Body of pancreas (tissue), 4 donors: Measurements from ENCODE around the gene POLR1A. TPM values are rescaled to one million over a fixed set of nuclear protein-coding genes. Genes with fewer than 3 reads are reported as not detected.
A peak's percentile ranks its signal among the peaks of the same experiment; 100 is the strongest.

Experiments used
- ATAC-seq: fragments of 150-250 bp; one replicate; pipeline ENCODE4 v1.9.1; 2016
- DNase-seq, 4 donors: peaks; one replicate each; pipeline ENCODE4 v3.0.0-alpha.2; 2019
- H3K27ac ChIP-seq, 4 donors: fragments of 200-600 bp; sonication (generic); 1 replicate in 3 of 4; 2 replicates in 1 of 4; pipeline versions ENCODE4 v1.5.1 to v1.6.1; 2016 to 2019; ENCODE audit warnings: mild to moderate bottlenecking in 1 of 4, mixed read lengths in 1 of 4, moderate library complexity in 1 of 4
- H3K27me3 ChIP-seq, 2 donors: fragments of 200-600 bp; sonication (generic); one replicate each; pipeline ENCODE4 v1.6.0; 2016; ENCODE audit warnings: mild to moderate bottlenecking in 1 of 2
- H3K36me3 ChIP-seq, 2 donors: fragments of 200-600 bp; sonication (generic); replicated peaks in 1 of 2; 2 replicates each; pipeline ENCODE4 v1.5.1; 2016; ENCODE audit warnings: low read depth in 2 of 2; ENCODE audit not compliant: insufficient read depth in 1 of 2
- H3K4me1 ChIP-seq: fragments of 200-600 bp; sonication (generic); one replicate; pipeline ENCODE4 v1.6.0; 2016
- H3K4me3 ChIP-seq, 2 donors: fragments of 200-600 bp; sonication (generic); 1 replicate in 1 of 2; 2 replicates in 1 of 2; pipeline ENCODE4 v1.5.1; 2016 to 2019
- H3K9me3 ChIP-seq, 3 donors: fragments of 200-600 bp; sonication (generic); 1 replicate in 2 of 3; 2 replicates in 1 of 3; pipeline ENCODE4 v1.5.1; 2016
- POLR2A ChIP-seq, 3 donors: fragments of 450-650 bp; IDR thresholded peaks; one replicate each; pipeline ENCODE4 v1.6.1; 2016; ENCODE audit warnings: antibody characterized with exemption in 3 of 3, mild to moderate bottlenecking in 2 of 3
- WGBS, 2 donors: methylation state at CpG; one replicate each; pipeline ENCODE4 v1.1.5; 2017; 5-methylcytosine and 5-hydroxymethylcytosine counted together
- intact Hi-C: fragments of 100-400 bp; cut with DNase I; formaldehyde crosslinking; loops from one replicate; pipeline ENCODE4 v1.15.1; 2023
- total RNA-seq, 2 donors: library from RNA; depleted of rRNA; stranded (reverse); fragments of >200 nt; gene quantifications; one replicate each; pipeline ENCODE4 v1.1.0, GENCODE V29; 2016
- TF ChIP-seq, protein P1 (sequence below), 7 experiments: fragments of 450-650 bp in 4 of 7; fragments of 200-600 bp in 3 of 7; sonication (generic) in 3 of 7; IDR thresholded peaks; one replicate each; pipeline ENCODE4 v1.5.1; 2016 to 2019; ENCODE audit warnings: antibody characterized with exemption in 7 of 7

Gene POLR1A
- total RNA-seq, 2 donors from 2014 or later: 18.7 to 36.6 TPM

- H3K9me3 ChIP-seq: no peaks in the 10 kb centered on the region
- peaks cover 33 to 43% of the 10 kb centered on the region in 2 donors for H3K36me3 ChIP-seq
- DNase-seq: peak in 3 of 4 donors; percentile 6 to 26 (median 20)
- H3K4me3 ChIP-seq: no peak overlapping the region
- H3K27ac ChIP-seq: peak overlapping the region in 3 of 4 donors; percentile 9 to 39 (median 10)
- intact Hi-C loops: no loop called here
- H3K4me1 ChIP-seq: peaks cover 20% of the 10 kb centered on the region
- TF ChIP-seq POLR2A (IDR thresholded peaks at IDR 0.05): no peak
- TF ChIP-seq, protein P1, sequence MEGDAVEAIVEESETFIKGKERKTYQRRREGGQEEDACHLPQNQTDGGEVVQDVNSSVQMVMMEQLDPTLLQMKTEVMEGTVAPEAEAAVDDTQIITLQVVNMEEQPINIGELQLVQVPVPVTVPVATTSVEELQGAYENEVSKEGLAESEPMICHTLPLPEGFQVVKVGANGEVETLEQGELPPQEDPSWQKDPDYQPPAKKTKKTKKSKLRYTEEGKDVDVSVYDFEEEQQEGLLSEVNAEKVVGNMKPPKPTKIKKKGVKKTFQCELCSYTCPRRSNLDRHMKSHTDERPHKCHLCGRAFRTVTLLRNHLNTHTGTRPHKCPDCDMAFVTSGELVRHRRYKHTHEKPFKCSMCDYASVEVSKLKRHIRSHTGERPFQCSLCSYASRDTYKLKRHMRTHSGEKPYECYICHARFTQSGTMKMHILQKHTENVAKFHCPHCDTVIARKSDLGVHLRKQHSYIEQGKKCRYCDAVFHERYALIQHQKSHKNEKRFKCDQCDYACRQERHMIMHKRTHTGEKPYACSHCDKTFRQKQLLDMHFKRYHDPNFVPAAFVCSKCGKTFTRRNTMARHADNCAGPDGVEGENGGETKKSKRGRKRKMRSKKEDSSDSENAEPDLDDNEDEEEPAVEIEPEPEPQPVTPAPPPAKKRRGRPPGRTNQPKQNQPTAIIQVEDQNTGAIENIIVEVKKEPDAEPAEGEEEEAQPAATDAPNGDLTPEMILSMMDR (IDR thresholded peaks at IDR 0.05): no peak
- WGBS, 2 donors: 39 to 69% methylated on average over 5 of the region's 5 CpGs
- peak; percentile 18 for ATAC-seq
- no peaks in the 10 kb centered on the region for H3K27me3 ChIP-seq
These were observed 30.0 kb upstream of the POLR1A start for GRCh38 chr2:86135653-86136052.

GRCh38 chr2:86134709-86135108, 29.0 kb upstream of the POLR1A start:
- WGBS, 2 donors: 71 to 79% methylated on average over 4 of the region's 4 CpGs
- DNase-seq (no peak), ATAC-seq (no peak)
- Histone ChIP-seq H3K4me1 (peaks cover 20% of the 10 kb centered on the region), H3K9me3 (no peaks in the 10 kb centered on the region), H3K4me3 (no peak overlapping the region), H3K36me3 (peaks cover 33 to 47% of the 10 kb centered on the region in 2 donors), H3K27ac (no peak overlapping the region), H3K27me3 (no peaks in the 10 kb centered on the region)
- intact Hi-C loops: no loop called here
- TF ChIP-seq POLR2A (IDR thresholded peaks at IDR 0.05): no peak
- TF ChIP-seq, protein P1 (IDR thresholded peaks at IDR 0.05): no peak

- H3K9me3 ChIP-seq: no peaks in the 10 kb centered on the region
- intact Hi-C loops: loop anchor here (10.0 kb wide), 1 partner anchor 360 kb away; no protein-coding TSS in a partner anchor
These were observed 19.0 kb upstream of the POLR1A start for GRCh38 chr2:86124683-86125082.

GRCh38 chr2:86123328-86123925, 17.7 kb upstream of the POLR1A start:
- Histone ChIP-seq H3K36me3 (peaks cover 15 to 71% of the 10 kb centered on the region in 2 donors), H3K9me3 (no peaks in the 10 kb centered on the region), H3K4me3 (no peak overlapping the region), H3K4me1 (no peaks in the 10 kb centered on the region), H3K27me3 (no peaks in the 10 kb centered on the region), H3K27ac (no peak overlapping the region)
- no peak for DNase-seq
- 78 to 82% methylated on average over 5 of the region's 5 CpGs for WGBS, 2 donors
- TF ChIP-seq, protein P1 (IDR thresholded peaks at IDR 0.05): no peak
- TF ChIP-seq POLR2A (IDR thresholded peaks at IDR 0.05): no peak
- ATAC-seq: no peak
- intact Hi-C loops: loop anchor here (10.0 kb wide), 1 partner anchor 361 kb away; no protein-coding TSS in a partner anchor

More at GRCh38 chr2:86124683-86125082, 19.0 kb upstream of the POLR1A start:
- no peak for ATAC-seq
- DNase-seq: no peak
- Histone ChIP-seq H3K4me1 (no peaks in the 10 kb centered on the region), H3K27me3 (no peaks in the 10 kb centered on the region), H3K27ac (no peak overlapping the region), H3K4me3 (no peak overlapping the region), H3K36me3 (peaks cover 15 to 70% of the 10 kb centered on the region in 2 donors)
- WGBS, 2 donors: 84 to 86% methylated on average over 5 of the region's 5 CpGs
- TF ChIP-seq POLR2A (IDR thresholded peaks at IDR 0.05): no peak
- TF ChIP-seq, protein P1 (IDR thresholded peaks at IDR 0.05): no peak

DNA sequence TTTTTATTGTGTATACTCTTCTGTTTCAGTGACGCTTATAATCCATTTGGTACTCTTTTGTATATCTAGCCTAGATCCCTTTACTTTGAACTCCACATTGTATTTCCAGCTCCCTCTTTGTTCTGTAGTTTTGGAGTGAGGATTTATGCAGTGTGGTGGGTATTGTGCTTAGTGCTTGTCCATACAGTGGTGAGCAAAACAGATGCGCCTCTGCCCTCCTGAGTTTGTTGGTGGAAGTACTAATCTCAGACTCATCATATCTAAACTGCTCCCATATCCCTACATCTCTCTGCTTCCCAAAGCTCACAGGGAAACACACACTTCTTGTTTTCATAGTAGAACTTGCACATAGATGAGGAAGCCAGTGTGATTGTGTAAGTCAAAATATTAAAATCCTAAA, 12.4 kb upstream of the POLR1A start:
- intact Hi-C loops: no loop called here
- ATAC-seq (no peak), DNase-seq (no peak)
- no peak overlapping the region for H3K27ac ChIP-seq
- no peaks in the 10 kb centered on the region for H3K27me3 ChIP-seq
- H3K9me3 ChIP-seq: no peaks in the 10 kb centered on the region
- WGBS, 2 donors: 90% methylated on average over 2 of the region's 2 CpGs
- no peak for TF ChIP-seq POLR2A (IDR thresholded peaks at IDR 0.05)
- TF ChIP-seq, protein P1 (IDR thresholded peaks at IDR 0.05): no peak
- no peaks in the 10 kb centered on the region for H3K4me1 ChIP-seq
- H3K36me3 ChIP-seq: peaks cover 9 to 59% of the 10 kb centered on the region in 2 donors
- H3K4me3 ChIP-seq: no peak overlapping the region
